ENCODE measurements around the gene STK11IP.

STK11IP gene

GRCh38 chr2:219578811-219579613, 18.6 kb upstream of the STK11IP start:
- no peak for DNase-seq (ENCODE audit: low read depth, low spot score)

- no peak for DNase-seq (ENCODE audit: low read depth, low spot score)
Measured at GRCh38 chr2:219581346-219581745, 16.3 kb upstream of the STK11IP start.

- no peak for DNase-seq (ENCODE audit: low read depth, low spot score)
Measured at GRCh38 chr2:219591091-219591490, 6.6 kb upstream of the STK11IP start.

GRCh38 chr2:219592736-219593135, 4.9 kb upstream of the STK11IP start:
- no peak for DNase-seq (ENCODE audit: low read depth, low spot score)

- no peak for DNase-seq (ENCODE audit: low read depth, low spot score)
Measured at GRCh38 chr2:219593154-219593553, 4.5 kb upstream of the STK11IP start.

- DNase-seq (ENCODE audit: low read depth, low spot score) = no peak
Measured at GRCh38 chr2:219595256-219595655, 2.4 kb upstream of the STK11IP start.

- no peak for DNase-seq (ENCODE audit: low read depth, low spot score)
Measured at GRCh38 chr2:219596954-219597551, 604 bp upstream of the STK11IP start.

- DNase-seq (ENCODE audit: low read depth, low spot score) = no peak
Measured at GRCh38 chr2:219598308-219599078, 836 bp downstream of the STK11IP start.

- no peak for DNase-seq (ENCODE audit: low read depth, low spot score)
Measured at GRCh38 chr2:219603771-219604170, 6.1 kb downstream of the STK11IP start.

GRCh38 chr2:219605607-219605954, 7.9 kb downstream of the STK11IP start:
- no peak for DNase-seq (ENCODE audit: low read depth, low spot score)

GRCh38 chr2:219607931-219608330, 10.3 kb downstream of the STK11IP start:
- no peak for DNase-seq (ENCODE audit: low read depth, low spot score)

- DNase-seq (ENCODE audit: low read depth, low spot score) = no peak
Measured at GRCh38 chr2:219608399-219608964, 10.8 kb downstream of the STK11IP start.

GRCh38 chr2:219609149-219609750, 11.6 kb downstream of the STK11IP start:
- no peak for DNase-seq (ENCODE audit: low read depth, low spot score)

- DNase-seq (ENCODE audit: low read depth, low spot score) = no peak
Measured at GRCh38 chr2:219611306-219611705, 13.6 kb downstream of the STK11IP start.

GRCh38 chr2:219611866-219612576, 14.4 kb downstream of the STK11IP start:
- DNase-seq (ENCODE audit: low read depth, low spot score) = no peak

- no peak for DNase-seq (ENCODE audit: low read depth, low spot score)
Measured at GRCh38 chr2:219612577-219613286, 15.1 kb downstream of the STK11IP start.

- DNase-seq (ENCODE audit: low read depth, low spot score) = no peak
Measured at GRCh38 chr2:219613461-219614070, 15.9 kb downstream of the STK11IP start.

GRCh38 chr2:219614076-219614860, 16.6 kb downstream of the STK11IP start:
- no peak for DNase-seq (ENCODE audit: low read depth, low spot score)

GRCh38 chr2:219615036-219615435, 17.4 kb downstream of the STK11IP start:
- no peak for DNase-seq (ENCODE audit: low read depth, low spot score)
